ENCODE data around the gene DAPK2. TPM values are rescaled to one million over a fixed set of nuclear protein-coding genes. Genes with fewer than 3 reads are reported as not detected.

Gene DAPK2
- total RNA-seq, 1 experiment from 2014 or later: 1.4 TPM

GRCh38 chr15:63880744-63881143, 165.5 kb downstream of the DAPK2 start:
- H3K79me2 ChIP-seq (ENCODE audit: low read length): no peaks in the 10 kb centered on the region
- H2AFZ ChIP-seq (ENCODE audit: low read length): no peak overlapping the region
- H3K9me3 ChIP-seq (ENCODE audit: low read length): no peaks in the 10 kb centered on the region
- no peak for TF ChIP-seq EZH2phosphoT487 (IDR thresholded peaks at IDR 0.05; ENCODE audit: borderline replicate concordance, low read length)
- no peak for TF ChIP-seq EZH2 (IDR thresholded peaks at IDR 0.05; ENCODE audit: low read length, unreplicated experiment)
- TF ChIP-seq, protein P1, sequence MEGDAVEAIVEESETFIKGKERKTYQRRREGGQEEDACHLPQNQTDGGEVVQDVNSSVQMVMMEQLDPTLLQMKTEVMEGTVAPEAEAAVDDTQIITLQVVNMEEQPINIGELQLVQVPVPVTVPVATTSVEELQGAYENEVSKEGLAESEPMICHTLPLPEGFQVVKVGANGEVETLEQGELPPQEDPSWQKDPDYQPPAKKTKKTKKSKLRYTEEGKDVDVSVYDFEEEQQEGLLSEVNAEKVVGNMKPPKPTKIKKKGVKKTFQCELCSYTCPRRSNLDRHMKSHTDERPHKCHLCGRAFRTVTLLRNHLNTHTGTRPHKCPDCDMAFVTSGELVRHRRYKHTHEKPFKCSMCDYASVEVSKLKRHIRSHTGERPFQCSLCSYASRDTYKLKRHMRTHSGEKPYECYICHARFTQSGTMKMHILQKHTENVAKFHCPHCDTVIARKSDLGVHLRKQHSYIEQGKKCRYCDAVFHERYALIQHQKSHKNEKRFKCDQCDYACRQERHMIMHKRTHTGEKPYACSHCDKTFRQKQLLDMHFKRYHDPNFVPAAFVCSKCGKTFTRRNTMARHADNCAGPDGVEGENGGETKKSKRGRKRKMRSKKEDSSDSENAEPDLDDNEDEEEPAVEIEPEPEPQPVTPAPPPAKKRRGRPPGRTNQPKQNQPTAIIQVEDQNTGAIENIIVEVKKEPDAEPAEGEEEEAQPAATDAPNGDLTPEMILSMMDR (conservative IDR thresholded peaks at IDR 0.05; ENCODE audit: low read depth, low read length): no peak
- POLR2A ChIA-PET (ENCODE audit: unreplicated experiment): no interaction called here
- H3K9ac ChIP-seq (ENCODE audit: low read length): no peak overlapping the region
- DNase-seq: no peak
- no peak overlapping the region for H3K27ac ChIP-seq (ENCODE audit: low read length)
- no peaks in the 10 kb centered on the region for H3K9me2 ChIP-seq (replicated peaks; ENCODE audit: low read length)
- BruUV-seq (replicated peaks): no TSS peak
- no peaks in the 10 kb centered on the region for H3K27me3 ChIP-seq (ENCODE audit: low read length)
- H3K4me1 ChIP-seq (ENCODE audit: insufficient read depth, low read length): no peaks in the 10 kb centered on the region
- H4K20me1 ChIP-seq (ENCODE audit: low read length): no peaks in the 10 kb centered on the region
- intact Hi-C loops (cut with micrococcal nuclease): no loop called here
- H3K36me3 ChIP-seq (ENCODE audit: low read depth, low read length): no peaks in the 10 kb centered on the region
- no peak overlapping the region for H3K4me2 ChIP-seq (ENCODE audit: low read length)
- ATAC-seq: no peak
- no peak overlapping the region for H3K4me3 ChIP-seq (ENCODE audit: low read length)
- no peaks in the 10 kb centered on the region for H3F3A ChIP-seq (ENCODE audit: low read length, unreplicated experiment)
- CTCF ChIA-PET: no interaction called here

- no TSS peak for BruUV-seq (replicated peaks)
- H3K4me2 ChIP-seq (ENCODE audit: low read length): no peak overlapping the region
- no peaks in the 10 kb centered on the region for H3K9me3 ChIP-seq (ENCODE audit: low read length)
- H3K36me3 ChIP-seq (ENCODE audit: low read depth, low read length): no peaks in the 10 kb centered on the region
- H3K9ac ChIP-seq (ENCODE audit: low read length): no peak overlapping the region
- CTCF ChIA-PET: no interaction called here
- ATAC-seq: no peak
- no peak overlapping the region for H2AFZ ChIP-seq (ENCODE audit: low read length)
- no peak for DNase-seq
- POLR2A ChIA-PET (ENCODE audit: unreplicated experiment): no interaction called here
- no peaks in the 10 kb centered on the region for H3K9me2 ChIP-seq (replicated peaks; ENCODE audit: low read length)
- no peaks in the 10 kb centered on the region for H3K4me1 ChIP-seq (ENCODE audit: insufficient read depth, low read length)
- H3F3A ChIP-seq (ENCODE audit: low read length, unreplicated experiment): no peaks in the 10 kb centered on the region
- H3K27me3 ChIP-seq (ENCODE audit: low read length): no peaks in the 10 kb centered on the region
- H3K4me3 ChIP-seq (ENCODE audit: low read length): no peak overlapping the region
- intact Hi-C loops (cut with micrococcal nuclease): no loop called here
- H3K27ac ChIP-seq (ENCODE audit: low read length): no peak overlapping the region
- H4K20me1 ChIP-seq (ENCODE audit: low read length): no peaks in the 10 kb centered on the region
- TF ChIP-seq, protein P1 (conservative IDR thresholded peaks at IDR 0.05; ENCODE audit: low read depth, low read length): no peak
- TF ChIP-seq EZH2 (IDR thresholded peaks at IDR 0.05; ENCODE audit: low read length, unreplicated experiment): no peak
- no peak for TF ChIP-seq EZH2phosphoT487 (IDR thresholded peaks at IDR 0.05; ENCODE audit: borderline replicate concordance, low read length)
- no peaks in the 10 kb centered on the region for H3K79me2 ChIP-seq (ENCODE audit: low read length)
Measured at GRCh38 chr15:63879995-63880394, 166.3 kb downstream of the DAPK2 start.

- H3K79me2 ChIP-seq (ENCODE audit: low read length): no peaks in the 10 kb centered on the region
- no peak overlapping the region for H3K9ac ChIP-seq (ENCODE audit: low read length)
- no peaks in the 10 kb centered on the region for H3K27me3 ChIP-seq (ENCODE audit: low read length)
- TF ChIP-seq, protein P1 (conservative IDR thresholded peaks at IDR 0.05; ENCODE audit: low read depth, low read length): no peak
- no peak for TF ChIP-seq EZH2 (IDR thresholded peaks at IDR 0.05; ENCODE audit: low read length, unreplicated experiment)
- no peak for TF ChIP-seq EZH2phosphoT487 (IDR thresholded peaks at IDR 0.05; ENCODE audit: borderline replicate concordance, low read length)
- CTCF ChIA-PET: no interaction called here
- no peak for DNase-seq
- H3K27ac ChIP-seq (ENCODE audit: low read length): no peak overlapping the region
- no peaks in the 10 kb centered on the region for H3F3A ChIP-seq (ENCODE audit: low read length, unreplicated experiment)
- no peaks in the 10 kb centered on the region for H3K36me3 ChIP-seq (ENCODE audit: low read depth, low read length)
- no peak overlapping the region for H3K4me2 ChIP-seq (ENCODE audit: low read length)
- H3K9me2 ChIP-seq (replicated peaks; ENCODE audit: low read length): no peaks in the 10 kb centered on the region
- H4K20me1 ChIP-seq (ENCODE audit: low read length): no peaks in the 10 kb centered on the region
- no peak for ATAC-seq
- no TSS peak for BruUV-seq (replicated peaks)
- H3K4me3 ChIP-seq (ENCODE audit: low read length): no peak overlapping the region
- H3K4me1 ChIP-seq (ENCODE audit: insufficient read depth, low read length): no peaks in the 10 kb centered on the region
- intact Hi-C loops (cut with micrococcal nuclease): no loop called here
- no peaks in the 10 kb centered on the region for H3K9me3 ChIP-seq (ENCODE audit: low read length)
- H2AFZ ChIP-seq (ENCODE audit: low read length): no peak overlapping the region
- POLR2A ChIA-PET (ENCODE audit: unreplicated experiment): no interaction called here
Measured at GRCh38 chr15:63879211-63879610, 167.1 kb downstream of the DAPK2 start.
